Measurements from ENCODE around the gene BRD3OS.

DNA sequence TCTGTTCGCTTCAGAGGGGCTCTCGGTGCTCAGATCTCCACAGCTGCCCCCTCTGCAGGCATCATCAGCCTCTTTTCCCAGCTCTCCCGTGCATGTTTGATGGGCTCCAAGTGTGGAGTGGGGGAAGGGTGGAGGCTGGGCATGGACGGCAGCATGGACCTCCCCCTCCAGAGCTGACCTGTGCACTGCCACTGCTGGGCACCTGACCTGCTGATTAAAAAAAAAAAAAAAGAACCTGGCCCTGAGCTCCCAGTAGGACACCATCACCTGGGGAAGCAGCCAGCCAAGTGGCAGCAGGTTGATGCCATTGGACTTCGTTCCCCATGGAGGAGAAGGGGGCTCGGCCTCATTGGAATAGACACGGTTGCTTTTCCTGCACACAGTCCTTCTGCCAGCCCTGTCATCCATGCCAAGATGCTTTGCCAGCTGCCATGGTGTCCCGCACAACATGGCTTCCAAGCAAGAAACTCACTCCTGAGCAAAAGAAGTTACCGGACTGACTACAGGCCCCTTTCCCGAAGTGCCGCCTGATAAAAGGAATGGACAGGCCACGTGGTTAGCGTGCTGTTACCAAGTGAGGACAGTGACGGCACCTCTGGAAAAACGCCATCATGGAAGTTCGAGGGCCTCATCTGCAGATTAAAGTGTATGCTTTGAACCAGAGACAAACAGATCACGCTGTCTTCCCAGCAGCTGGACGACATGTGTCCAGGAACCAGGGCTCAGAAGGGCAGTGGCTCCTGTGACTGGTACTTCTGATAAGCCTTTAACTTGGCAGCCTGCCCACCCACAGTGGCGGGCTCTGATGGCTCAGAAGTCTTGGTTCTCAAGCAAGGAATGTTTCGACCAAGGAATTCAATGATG is 14.7 kb upstream of the BRD3OS start:
- TF ChIP-seq CTBP1 (IDR thresholded peaks at IDR 0.05; ENCODE audit: borderline replicate concordance) (no peak), BHLHE40 (IDR thresholded peaks at IDR 0.05; ENCODE audit: borderline replicate concordance) (no peak), FOXM1 (IDR thresholded peaks at IDR 0.05; ENCODE audit: borderline replicate concordance) (no peak)
